ENCODE data around the gene PDZRN3. TPM values are rescaled to one million over a fixed set of nuclear protein-coding genes. Genes with fewer than 3 reads are reported as not detected.

Gene PDZRN3
- total RNA-seq, 1 donor from 2014 or later: 21.9 TPM

- H3K27me3 Mint-ChIP-seq (ENCODE audit: unreplicated experiment): peaks cover 4% of the 10 kb centered on the region
- H3K36me3 Mint-ChIP-seq (ENCODE audit: unreplicated experiment): no peaks in the 10 kb centered on the region
- H3K9me3 Mint-ChIP-seq (ENCODE audit: unreplicated experiment): no peaks in the 10 kb centered on the region
- no peak overlapping the region for H3K4me3 Mint-ChIP-seq (ENCODE audit: unreplicated experiment)
- TF ChIP-seq, protein P1, sequence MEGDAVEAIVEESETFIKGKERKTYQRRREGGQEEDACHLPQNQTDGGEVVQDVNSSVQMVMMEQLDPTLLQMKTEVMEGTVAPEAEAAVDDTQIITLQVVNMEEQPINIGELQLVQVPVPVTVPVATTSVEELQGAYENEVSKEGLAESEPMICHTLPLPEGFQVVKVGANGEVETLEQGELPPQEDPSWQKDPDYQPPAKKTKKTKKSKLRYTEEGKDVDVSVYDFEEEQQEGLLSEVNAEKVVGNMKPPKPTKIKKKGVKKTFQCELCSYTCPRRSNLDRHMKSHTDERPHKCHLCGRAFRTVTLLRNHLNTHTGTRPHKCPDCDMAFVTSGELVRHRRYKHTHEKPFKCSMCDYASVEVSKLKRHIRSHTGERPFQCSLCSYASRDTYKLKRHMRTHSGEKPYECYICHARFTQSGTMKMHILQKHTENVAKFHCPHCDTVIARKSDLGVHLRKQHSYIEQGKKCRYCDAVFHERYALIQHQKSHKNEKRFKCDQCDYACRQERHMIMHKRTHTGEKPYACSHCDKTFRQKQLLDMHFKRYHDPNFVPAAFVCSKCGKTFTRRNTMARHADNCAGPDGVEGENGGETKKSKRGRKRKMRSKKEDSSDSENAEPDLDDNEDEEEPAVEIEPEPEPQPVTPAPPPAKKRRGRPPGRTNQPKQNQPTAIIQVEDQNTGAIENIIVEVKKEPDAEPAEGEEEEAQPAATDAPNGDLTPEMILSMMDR (IDR thresholded peaks at IDR 0.05; ENCODE audit: partially characterized antibody, unreplicated experiment): no peak
- H3K27ac Mint-ChIP-seq (ENCODE audit: unreplicated experiment): no peak overlapping the region
- H3K4me1 Mint-ChIP-seq (ENCODE audit: low read depth, unreplicated experiment): peaks cover 12% of the 10 kb centered on the region
- DNase-seq: no peak
Measured at GRCh38 chr3:73418681-73419080, 206.1 kb downstream of the PDZRN3 start.

DNA sequence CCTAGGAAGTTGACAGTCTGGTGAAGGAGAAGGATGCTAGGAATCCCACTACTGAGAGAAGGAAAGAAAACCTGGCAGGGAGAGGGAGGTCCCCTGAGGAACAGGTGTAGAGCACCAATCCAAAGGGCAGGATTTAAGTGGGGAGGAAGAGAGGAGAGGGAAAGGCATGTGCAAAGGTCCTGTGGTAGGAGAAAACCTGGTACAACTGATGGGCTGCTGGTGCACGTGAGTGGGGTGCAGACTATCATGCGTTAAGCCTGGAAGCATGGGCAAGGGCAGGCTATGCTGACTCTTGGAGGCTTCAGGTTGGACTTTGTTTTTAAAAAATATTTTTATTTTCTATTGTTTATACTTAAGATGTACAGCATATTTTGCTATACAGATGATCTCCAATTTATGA lies 209.6 kb downstream of the PDZRN3 start:
- peaks cover 2% of the 10 kb centered on the region for H3K27me3 Mint-ChIP-seq (ENCODE audit: unreplicated experiment)
- H3K4me1 Mint-ChIP-seq (ENCODE audit: low read depth, unreplicated experiment): peaks cover 11% of the 10 kb centered on the region
- TF ChIP-seq, protein P1 (IDR thresholded peaks at IDR 0.05; ENCODE audit: partially characterized antibody, unreplicated experiment): no peak
- no peaks in the 10 kb centered on the region for H3K9me3 Mint-ChIP-seq (ENCODE audit: unreplicated experiment)
- no peaks in the 10 kb centered on the region for H3K36me3 Mint-ChIP-seq (ENCODE audit: unreplicated experiment)
- DNase-seq: no peak
- H3K4me3 Mint-ChIP-seq (ENCODE audit: unreplicated experiment): no peak overlapping the region
- H3K27ac Mint-ChIP-seq (ENCODE audit: unreplicated experiment): no peak overlapping the region

GRCh38 chr3:73413619-73414018 lies 211.1 kb downstream of the PDZRN3 start:
- TF ChIP-seq, protein P1 (IDR thresholded peaks at IDR 0.05; ENCODE audit: partially characterized antibody, unreplicated experiment): no peak
- Mint-ChIP-seq H3K9me3 (ENCODE audit: unreplicated experiment) (no peaks in the 10 kb centered on the region), H3K27ac (ENCODE audit: unreplicated experiment) (peak overlapping the region; percentile 4), H3K4me1 (ENCODE audit: low read depth, unreplicated experiment) (peaks cover 7% of the 10 kb centered on the region), H3K27me3 (ENCODE audit: unreplicated experiment) (peaks cover 2% of the 10 kb centered on the region), H3K4me3 (ENCODE audit: unreplicated experiment) (no peak overlapping the region), H3K36me3 (ENCODE audit: unreplicated experiment) (no peaks in the 10 kb centered on the region)
- no peak for DNase-seq

- Mint-ChIP-seq H3K9me3 (ENCODE audit: unreplicated experiment) (no peaks in the 10 kb centered on the region), H3K27ac (ENCODE audit: unreplicated experiment) (no peak overlapping the region), H3K36me3 (ENCODE audit: unreplicated experiment) (no peaks in the 10 kb centered on the region), H3K4me3 (ENCODE audit: unreplicated experiment) (no peak overlapping the region), H3K27me3 (ENCODE audit: unreplicated experiment) (peaks cover 2% of the 10 kb centered on the region), H3K4me1 (ENCODE audit: low read depth, unreplicated experiment) (peaks cover 11% of the 10 kb centered on the region)
- TF ChIP-seq, protein P1 (IDR thresholded peaks at IDR 0.05; ENCODE audit: partially characterized antibody, unreplicated experiment): no peak
- DNase-seq: no peak
Measured at GRCh38 chr3:73411993-73412392, 212.7 kb downstream of the PDZRN3 start.

GRCh38 chr3:73411545-73411944 lies 213.2 kb downstream of the PDZRN3 start:
- TF ChIP-seq, protein P1 (IDR thresholded peaks at IDR 0.05; ENCODE audit: partially characterized antibody, unreplicated experiment): no peak
- peaks cover 11% of the 10 kb centered on the region for H3K4me1 Mint-ChIP-seq (ENCODE audit: low read depth, unreplicated experiment)
- H3K9me3 Mint-ChIP-seq (ENCODE audit: unreplicated experiment): no peaks in the 10 kb centered on the region
- peaks cover 2% of the 10 kb centered on the region for H3K27me3 Mint-ChIP-seq (ENCODE audit: unreplicated experiment)
- H3K36me3 Mint-ChIP-seq (ENCODE audit: unreplicated experiment): no peaks in the 10 kb centered on the region
- DNase-seq: no peak
- no peak overlapping the region for H3K27ac Mint-ChIP-seq (ENCODE audit: unreplicated experiment)
- H3K4me3 Mint-ChIP-seq (ENCODE audit: unreplicated experiment): no peak overlapping the region

All from glutamatergic neuron (in vitro differentiated cells).